NCI-H748 treated with DMSO at 0.1 percent for 48 hours (cell line): Measurements from ENCODE around the gene LRRN2.
"Not testable (repeated sequence)": the region's sequence is repeated elsewhere in the genome, so short reads cannot be mapped to it uniquely, and the experiment has no call there.

Source experiments
- DNase-seq: peaks from one replicate; lab custom pipeline; 2025; lab: John Stamatoyannopoulos, UW

LRRN2 gene

DNA sequence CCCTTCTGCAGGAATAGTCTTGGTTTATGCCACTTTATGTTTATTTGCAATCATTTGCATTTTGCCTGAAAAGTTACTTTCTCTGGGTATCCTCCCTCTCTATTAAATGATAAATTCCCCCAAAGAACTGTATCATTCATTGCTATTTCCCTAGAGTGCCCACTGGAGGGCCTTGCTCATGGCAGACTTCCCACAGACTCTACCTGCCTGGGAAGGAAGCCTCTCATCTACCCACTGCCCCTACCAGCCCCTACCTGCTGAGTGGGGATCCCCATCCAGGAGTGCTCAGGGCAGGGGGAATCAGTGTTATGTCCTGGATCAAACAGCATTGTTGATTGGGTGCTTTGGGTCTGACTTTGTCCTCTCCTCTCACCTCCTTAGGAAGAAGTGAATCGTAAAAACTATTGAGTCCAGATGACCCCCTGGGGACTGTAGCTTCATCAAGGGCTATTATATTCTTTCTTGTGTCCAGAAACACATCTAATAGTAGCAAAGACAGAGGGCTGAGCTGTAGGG lies 6.8 kb upstream of the LRRN2 start:
- DNase-seq = no peak

DNA sequence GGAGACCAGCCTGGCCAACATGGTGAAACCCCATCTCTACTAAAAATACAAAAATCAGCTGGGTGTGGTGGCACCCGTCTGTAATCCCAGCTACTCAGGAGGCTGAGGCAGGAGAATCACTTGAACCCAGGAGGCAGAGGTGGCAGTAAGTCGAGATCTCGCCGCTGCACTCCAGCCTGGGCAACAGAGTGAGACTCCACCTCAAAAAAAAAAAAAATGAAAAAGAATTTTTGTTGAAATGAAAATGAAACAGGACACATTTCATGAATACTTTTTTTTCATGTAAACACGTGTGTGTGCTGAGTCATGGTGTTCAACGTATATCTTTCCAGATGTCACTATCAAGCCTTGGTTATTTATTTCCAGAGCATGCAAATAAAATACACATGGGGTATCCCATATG lies 5.8 kb upstream of the LRRN2 start:
- DNase-seq = not testable (repeated sequence)

DNA sequence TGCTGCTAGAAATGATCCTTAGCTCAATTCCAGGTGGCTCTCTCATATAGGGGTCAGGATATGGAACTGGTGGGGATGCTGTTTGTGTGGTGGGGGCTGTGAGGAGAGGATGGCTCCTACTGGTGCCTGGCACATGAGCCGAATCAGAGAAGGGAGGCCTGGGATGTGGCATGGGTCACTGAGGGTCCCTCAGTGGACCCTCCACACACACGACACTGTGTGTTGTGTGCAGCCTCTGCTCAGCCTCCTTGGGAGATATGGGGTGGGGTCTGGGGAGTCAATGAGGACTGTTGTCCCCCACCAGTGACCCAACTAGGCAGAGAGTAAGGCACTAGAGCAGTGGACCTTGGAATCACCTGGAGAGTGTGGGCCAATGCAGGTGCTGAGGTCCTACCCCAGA lies 3.2 kb upstream of the LRRN2 start:
- no peak for DNase-seq

DNA sequence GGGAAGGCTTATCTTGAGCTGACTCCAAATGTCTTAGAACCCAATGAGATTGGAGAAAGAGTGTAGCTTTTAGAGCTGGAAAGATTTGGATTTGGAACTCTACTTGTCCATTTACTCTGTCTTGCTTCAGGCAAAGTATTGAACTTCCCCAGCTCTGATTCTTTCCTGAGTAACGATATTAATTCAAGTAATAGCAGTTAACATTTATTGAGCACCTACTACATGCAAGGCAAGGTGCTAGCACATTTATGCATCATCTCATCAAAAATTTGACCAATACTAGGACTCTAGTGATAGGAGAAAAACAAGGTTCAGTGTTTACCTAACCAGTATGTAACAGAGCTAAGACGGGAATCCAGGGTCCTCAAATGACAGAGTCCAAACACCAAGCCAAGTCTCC lies 2.5 kb upstream of the LRRN2 start:
- DNase-seq = no peak

DNA sequence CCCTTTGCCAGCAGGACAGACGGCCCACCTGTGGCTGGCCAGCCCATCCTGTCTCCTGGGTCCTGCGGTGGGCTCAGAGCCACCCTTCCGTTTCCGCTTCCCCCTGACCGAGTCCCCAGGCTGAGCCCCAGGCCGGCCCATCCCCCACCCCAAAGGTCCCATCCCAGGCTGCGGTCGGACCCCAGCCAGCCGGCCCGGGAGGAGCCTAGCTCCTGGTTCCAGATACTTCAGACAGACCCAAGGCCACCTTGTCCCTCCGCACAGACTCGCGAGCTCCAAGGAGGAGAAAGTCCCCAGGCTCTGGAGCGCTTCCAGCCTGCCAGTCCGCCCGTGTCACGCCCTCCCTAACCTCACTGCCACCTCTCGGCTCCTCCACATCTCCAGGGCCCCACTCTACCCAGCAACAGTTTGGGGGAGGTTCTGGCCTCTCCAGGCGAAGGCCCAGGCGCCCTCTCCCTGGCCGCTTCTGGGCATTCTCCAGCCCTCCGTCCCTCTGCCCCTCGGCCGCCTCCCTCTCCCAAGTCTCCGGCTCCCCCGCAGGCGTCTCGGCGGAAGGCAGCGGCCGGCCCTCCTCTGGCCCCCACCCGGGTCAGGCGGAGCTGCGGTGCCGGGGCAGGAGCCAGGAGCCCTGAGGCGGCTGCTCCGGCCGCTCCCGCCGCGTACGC lies 835 bp downstream of the LRRN2 start:
- DNase-seq = no peak

DNA sequence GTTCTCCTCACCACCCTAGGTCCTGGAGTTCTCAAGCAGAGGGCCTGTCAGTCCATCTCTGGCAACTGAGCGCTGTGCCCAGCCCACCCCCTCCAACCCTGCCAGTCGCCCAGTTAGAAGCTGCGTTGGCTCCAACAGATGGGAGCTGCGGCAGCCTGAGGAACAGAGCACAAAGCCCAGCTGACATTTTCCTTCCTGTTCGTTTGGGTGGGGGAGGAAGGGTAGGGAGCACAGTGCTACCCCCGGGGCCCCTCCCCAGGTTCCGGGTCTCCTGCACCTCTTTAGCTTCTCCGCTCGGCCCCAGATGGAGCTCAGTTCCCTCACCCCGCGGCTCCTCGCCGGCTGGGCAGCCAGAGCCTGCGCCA lies 1.4 kb downstream of the LRRN2 start:
- DNase-seq = no peak

DNA sequence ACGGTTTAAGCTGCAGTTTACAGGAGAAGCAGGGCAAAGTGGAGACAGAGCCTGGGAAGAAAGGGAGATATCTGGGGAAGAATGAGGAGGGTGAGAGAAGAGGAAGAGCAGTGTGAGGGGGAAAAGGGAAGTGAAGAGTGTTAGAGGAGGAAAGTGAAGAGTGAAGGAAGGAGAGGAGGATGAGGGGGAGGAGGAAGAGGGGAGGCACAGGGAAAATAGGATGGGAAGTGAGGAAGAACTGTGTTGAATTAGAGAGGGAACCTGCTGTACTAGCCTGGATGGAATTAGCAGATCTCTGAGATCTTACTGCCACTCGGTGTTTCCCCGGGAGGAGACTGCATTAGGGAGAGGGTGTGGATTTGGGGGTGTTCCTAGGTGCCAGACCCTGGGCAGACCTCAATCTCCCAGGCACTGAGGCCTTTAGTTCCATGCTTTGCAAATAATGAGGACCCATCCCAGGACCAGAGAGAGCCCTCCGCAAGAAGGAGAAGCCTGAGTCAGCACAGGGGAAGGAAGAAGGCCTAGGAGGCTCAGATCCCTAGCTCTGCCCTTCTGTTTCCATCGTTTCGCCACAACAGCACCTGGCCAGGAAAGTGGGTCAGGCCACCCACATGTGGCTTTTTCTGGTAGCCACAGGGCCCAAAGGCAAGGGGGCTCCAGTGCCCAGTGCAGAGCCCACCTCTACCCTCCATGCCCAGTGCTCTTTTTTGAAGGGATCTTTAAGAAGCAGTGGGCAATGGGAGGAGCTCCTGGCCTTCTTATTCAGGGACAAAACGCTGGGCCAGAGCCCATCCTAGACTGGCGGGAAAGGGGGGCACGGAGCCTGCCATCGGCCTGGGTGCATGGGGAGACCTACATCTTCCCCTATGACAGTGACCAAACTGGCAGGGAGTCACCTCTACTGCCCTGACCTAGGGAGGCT lies 2.0 kb downstream of the LRRN2 start:
- no peak for DNase-seq

DNA sequence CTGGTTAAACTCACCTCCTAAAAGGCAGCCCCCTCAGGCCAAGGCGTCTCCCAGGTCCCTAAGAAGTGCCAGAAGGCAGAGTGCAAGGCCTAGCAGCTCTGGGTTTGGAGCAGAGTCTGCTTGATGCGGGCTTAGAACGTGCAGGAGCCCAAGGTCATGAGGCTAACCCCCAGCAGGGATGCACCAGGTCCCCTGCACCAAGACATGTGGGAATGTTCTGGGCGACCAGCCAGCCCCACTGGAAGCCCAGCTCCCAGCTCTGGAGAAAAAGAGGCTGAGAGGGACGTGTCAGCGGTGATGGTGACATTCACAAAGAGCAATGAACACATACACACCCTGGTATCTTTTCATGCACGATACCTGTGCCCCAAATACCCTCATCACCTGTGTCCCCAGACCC lies 5.1 kb downstream of the LRRN2 start:
- no peak for DNase-seq

DNA sequence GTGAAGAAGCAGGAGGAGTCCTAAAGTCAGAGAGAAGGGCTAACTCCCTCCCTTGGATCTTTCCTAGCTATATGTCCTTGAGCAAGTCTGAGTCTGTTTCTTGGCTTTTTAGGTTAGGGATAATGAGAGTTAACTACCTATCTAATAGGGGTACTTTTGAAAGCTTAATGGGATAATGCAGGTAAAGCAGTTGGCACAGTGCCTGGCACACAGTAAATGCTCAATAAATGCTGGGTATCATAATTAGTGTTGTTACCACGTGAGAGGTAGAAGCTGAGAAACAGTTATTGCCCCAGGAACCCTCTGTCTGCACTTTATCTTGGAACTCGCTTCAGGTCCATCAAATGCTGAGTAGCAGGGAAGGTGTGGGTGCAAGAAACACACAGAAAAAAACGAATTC lies 5.5 kb downstream of the LRRN2 start:
- no peak for DNase-seq

DNA sequence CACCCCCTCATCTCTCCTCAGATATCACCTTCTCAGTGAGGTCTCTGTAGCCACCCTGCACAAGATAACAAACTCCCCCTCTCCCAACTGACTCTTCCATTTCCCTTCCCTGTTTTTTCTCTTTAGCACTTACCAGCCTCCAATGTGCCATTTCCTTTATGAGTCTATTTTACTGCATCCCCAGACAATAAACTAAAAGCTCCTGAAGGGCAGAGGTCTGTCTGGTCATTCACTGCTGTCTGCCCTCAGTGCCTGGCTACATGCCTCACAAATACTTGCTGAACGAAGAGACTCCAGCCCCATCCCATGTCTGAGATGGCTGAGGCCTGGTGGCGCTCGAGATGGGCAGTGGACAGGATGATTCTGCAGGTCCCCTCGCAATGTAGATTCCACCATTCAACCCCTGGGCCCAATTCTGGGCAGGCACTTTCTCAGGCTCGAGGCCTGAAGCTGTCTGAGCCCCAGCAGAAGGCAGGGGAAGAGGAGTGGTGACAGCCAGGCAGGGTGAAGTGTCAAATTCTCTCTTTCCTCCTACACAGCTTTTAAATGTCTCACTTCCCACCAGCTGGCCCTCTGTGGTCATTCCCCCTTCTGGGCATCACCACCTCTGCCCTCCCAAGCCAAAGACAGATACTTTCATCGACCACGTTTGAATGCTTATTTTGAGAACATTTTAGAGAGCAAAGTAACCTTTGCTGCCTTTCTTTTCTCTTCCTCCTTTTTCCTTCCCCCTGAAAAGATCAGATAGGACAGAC lies 6.6 kb downstream of the LRRN2 start:
- DNase-seq = no peak

DNA sequence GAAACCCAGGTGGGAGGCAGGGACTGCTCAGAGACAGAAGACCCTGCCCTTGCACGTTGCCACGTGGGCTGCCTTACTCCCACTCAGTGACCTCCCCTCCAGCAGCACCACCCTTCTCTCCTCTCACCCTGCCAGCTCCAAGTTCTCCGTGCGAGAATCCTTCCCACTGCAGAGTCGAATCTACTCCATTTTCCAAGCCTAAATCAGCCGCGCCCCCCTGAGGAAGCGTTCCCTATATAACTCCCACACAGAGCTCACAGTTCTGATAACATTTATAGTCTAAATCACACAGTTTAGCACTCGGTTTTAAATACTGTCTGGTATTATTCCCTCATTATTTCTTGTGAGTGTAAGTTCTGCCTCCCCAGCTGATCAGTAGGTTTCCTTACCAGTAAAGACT lies 7.7 kb downstream of the LRRN2 start:
- no peak for DNase-seq

DNA sequence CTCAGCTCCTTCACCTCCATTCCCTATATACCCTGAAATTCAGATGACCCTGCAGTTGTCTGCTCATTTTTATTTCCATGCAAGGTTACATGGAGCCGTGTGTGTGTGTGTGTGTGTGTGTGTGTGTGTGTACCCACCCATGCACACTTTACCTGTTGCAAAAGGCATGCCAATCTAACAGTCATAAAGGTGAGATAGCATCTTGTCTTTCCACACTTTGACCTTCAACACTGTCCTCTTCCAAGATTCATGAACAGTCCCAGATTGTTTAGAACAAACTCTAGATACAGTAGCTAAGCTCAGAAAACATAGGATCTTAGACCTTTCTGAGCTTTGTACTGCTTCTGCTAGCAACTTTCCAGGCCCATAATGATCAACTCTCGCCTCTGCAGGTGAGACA lies 9.5 kb downstream of the LRRN2 start:
- DNase-seq = no peak

DNA sequence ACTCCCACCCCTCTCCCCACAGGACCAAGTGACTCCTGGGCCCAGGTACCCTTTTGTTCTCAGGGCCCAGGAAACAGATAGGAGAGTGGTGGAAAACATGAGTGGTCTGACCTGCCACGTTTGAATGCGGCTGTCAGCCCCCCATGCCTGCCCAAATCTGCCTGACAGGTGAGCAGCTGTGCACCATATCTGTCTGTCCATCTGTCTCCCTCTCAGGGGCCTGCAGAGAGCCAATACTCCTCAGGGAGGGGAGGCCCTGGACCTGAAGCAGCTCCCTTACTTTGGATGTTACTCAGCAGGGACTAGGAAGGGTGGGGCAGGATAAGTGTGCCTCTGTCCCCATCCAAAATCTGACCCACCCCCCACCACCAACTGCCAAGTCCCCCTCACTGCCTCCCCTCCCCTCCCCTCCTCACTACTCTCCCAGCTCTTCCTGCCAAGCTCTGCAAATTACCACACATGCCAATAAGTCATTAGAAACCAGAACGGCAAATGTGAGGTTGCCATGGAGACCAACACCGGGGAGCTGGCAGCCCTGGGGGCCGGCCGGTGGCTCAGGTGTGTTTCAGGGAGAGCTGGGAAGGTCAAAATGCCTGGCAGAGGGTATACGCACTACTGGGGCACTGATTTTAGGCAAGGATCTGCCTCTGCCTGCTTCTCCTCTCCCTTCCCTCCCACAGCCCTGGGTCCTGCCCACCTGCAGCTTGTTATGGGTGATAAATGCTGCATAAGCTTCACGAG lies 11.5 kb downstream of the LRRN2 start:
- DNase-seq = peak; percentile 67

DNA sequence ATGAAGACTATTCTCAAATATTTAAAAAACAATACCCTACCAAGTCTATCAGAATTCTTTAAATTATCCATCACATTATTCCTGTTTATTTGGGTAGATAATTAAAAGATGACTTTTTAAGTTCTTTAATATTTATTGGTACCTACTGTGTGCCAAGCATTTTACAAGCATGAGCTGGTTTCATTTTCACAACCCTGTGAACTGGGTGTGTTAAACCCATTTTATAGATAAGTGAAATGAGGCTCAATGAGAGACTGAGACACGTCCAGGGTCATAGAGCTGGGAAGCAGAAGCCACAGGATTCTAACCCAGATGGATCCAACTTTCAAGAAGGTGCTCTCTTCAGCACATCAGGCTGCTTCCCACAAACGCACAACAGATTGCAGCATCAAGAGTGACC lies 12.3 kb downstream of the LRRN2 start:
- no peak for DNase-seq

DNA sequence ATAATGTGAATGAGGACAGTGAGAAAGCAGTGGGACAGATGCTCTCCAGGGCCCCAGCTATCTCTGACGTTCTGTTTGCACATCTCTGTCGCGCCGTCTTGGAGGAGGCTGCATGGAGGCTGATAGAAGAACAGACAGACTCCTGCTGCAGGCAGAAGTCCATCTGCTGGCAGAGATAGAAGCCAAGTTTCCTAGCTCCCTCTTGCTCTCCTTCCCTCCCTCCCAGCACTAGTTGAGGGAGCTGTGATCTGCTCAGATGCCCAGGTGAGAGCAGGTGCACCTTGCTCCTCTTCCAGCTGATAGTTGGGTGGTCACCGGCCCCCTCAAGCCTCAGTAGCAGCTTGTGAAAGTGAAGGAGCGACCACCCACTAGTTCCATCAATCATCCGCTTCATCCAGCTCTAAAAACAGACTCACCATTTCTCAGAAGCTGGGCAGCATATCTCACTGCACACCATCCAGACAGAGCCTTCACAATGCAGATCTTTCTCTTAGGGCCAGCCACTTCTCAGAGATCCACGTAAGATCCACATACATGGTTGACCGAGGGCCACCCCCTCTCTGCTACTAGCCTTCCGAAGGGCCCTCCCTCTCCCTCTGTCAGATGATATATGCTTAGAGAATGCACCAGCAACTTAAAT lies 12.9 kb downstream of the LRRN2 start:
- no peak for DNase-seq

DNA sequence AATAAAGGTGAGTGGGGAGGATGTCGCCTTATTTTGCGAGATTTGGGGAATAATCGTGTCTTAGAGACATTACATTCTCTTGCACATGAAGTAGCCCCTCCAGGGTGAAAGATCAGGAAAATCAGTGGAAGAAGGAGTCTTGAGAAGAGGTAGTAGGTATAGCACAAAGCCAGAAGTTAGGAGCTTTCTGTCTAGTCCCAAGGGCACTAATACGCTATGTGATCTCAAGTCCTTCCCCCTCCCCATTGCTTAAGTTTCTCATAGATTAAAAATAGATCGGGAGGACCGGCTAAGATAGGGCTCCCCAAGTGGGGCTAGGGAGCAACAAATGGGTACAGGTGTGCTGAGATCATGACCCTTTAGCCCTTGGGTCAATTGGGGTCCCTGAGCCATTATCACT lies 13.5 kb downstream of the LRRN2 start:
- DNase-seq = no peak

DNA sequence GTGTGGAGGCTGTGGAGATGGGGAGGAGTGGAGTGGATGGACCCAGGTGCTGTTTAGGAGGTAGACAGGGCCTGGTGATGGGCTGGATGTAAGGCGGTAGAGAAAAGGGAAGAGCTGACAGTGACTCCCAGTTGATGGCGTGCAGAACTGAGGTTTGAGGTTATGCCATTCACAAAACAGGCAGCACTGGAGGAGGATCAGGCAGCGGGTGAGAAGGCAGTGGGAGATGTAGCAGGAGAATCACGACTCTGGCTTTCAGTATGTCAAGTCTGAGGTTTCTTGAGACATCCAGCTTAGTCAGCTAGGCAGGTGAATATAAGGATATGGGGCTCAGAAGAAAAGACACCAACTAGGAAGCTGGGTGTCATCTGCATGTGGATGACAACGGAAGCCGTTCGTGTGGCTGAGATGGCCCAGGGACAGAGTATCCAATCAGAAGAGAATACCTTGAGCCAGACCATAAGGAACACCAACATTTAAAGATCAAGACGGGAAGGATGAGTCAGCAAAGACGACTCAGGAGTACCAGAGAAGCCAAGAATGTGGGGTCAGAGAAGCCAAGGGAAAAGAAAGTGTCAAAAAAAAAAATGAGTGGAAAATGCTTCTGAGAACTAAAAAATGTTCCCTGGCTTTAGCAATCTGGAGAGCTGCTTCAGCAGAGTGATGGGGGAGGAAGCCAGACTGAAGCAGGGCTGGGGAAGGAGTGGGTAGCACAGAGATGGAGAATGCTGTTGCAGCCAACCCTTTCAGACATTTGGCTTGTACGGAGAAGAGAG lies 15.2 kb downstream of the LRRN2 start:
- no peak for DNase-seq

DNA sequence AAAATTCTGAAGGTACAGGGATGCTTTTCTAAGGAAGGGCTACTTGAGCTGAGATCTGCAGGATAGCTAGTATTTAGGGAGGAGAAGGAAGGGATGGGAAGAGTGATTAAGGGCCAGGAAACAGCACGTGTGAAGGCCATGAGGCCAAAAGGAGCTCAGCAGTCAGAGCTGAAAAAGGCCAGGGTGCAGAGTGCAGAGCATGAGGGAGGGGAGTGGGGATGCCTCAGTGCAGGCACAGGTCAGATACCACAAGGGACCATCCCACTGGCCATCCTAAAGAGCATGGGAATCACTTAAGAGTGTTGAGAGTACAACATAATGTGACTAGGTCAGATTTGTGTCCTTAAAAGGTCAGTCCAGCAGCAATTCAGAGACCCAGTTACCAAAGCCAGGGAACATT lies 16.0 kb downstream of the LRRN2 start:
- no peak for DNase-seq

DNA sequence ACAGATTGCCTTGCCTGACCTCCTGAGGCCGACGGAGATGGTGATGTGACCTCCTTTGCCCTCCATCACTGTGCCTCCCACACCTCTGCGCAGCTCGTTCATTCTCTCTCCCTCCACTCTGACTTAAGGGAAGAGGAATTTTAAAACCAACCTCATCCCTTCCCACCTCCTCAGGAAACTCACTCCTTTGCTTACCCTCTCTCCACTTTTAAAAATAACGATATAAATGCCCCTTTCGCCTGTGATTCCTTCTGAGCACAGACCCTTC lies 21.2 kb downstream of the LRRN2 start:
- DNase-seq = no peak

DNA sequence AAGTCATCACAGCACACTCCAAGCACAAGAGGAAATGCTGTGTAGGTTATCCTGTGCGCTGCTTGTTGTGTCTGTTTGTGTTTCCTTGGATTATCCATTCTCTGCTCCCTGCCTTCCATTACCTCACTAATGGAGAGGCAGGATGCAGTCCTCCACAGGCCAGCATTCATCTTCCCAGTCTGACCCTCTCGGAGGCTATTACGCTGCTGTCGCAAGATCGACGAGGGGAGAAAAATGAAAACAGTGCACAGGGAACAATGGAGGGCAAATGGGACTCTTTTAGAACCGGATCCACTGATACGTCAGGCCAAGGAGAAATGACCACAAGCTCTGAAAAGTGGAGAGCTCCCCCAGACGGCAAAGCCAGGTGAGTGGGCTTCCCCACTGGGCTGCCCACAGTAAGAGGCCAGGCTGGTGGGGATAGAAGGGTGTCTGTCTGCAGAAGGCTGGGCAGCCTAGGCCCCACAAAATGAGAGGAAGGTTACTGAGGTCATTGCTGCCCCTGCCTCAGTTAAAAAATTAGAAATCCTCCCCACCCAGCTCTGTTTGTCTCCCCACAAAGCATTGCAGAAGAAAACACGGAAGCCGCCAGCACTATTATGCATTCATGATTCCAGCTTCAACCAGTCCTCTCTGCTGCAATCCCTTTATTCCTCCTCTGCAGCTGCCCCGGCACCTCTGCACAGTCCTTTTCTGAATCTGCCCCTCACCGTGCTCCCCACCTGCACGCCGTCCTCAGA lies 21.7 kb downstream of the LRRN2 start:
- no peak for DNase-seq
